Astrocyte (in vitro differentiated cells and primary cell): ENCODE results near the gene GFOD1. TPM values are rescaled to one million over a fixed set of nuclear protein-coding genes. Genes with fewer than 3 reads are reported as not detected.
"Not testable (repeated sequence)": the region's sequence is repeated elsewhere in the genome, so short reads cannot be mapped to it uniquely, and the experiment has no call there.

Source experiments
- DNase-seq: peaks from one replicate; pipeline ENCODE4 v3.0.0-alpha.2; 2010; ENCODE audit warnings: low read depth
- FAIRE-seq: peaks from 2 replicates; lab custom pipeline; 2011; peaks lifted over from hg19 to GRCh38; lab: Jason Lieb, UNC
- H2AFZ ChIP-seq: 2 replicates; pipeline ENCODE4 v1.6.0; 2012; ENCODE audit warnings: low read depth, low read length, inconsistent platforms
- H3K27ac ChIP-seq: 2 replicates; pipeline ENCODE4 v1.5.1; 2011; ENCODE audit warnings: low read depth, low read length, inconsistent platforms
- H3K27me3 ChIP-seq: 2 replicates; pipeline ENCODE4 v1.6.0; 2011; ENCODE audit warnings: low read length, inconsistent platforms; ENCODE audit not compliant: insufficient read depth
- H3K36me3 ChIP-seq: 2 replicates; pipeline ENCODE4 v1.5.1; 2011; ENCODE audit warnings: low read length, inconsistent platforms; ENCODE audit not compliant: insufficient read depth
- H3K4me1 ChIP-seq: 2 replicates; pipeline ENCODE4 v1.5.1; 2011; ENCODE audit warnings: low read length, inconsistent platforms; ENCODE audit not compliant: insufficient read depth
- H3K4me2 ChIP-seq: 2 replicates; pipeline ENCODE4 v1.6.0; 2012; ENCODE audit warnings: low read length, inconsistent platforms
- H3K4me3 ChIP-seq: 2 replicates; pipeline ENCODE4 v1.5.1; 2011; ENCODE audit warnings: low read depth, mild to moderate bottlenecking, low read length, inconsistent platforms; ENCODE audit not compliant: insufficient read depth
- H3K79me2 ChIP-seq: 2 replicates; pipeline ENCODE4 v1.6.0; 2012; ENCODE audit warnings: mild to moderate bottlenecking, low read length, inconsistent platforms; ENCODE audit not compliant: insufficient read depth
- H3K9ac ChIP-seq: 2 replicates; pipeline ENCODE4 v1.6.0; 2012; ENCODE audit warnings: mild to moderate bottlenecking, low read length, inconsistent platforms
- H3K9me3 ChIP-seq: 2 replicates; pipeline ENCODE4 v1.5.1; 2012; ENCODE audit warnings: low read depth, mild to moderate bottlenecking, low read length, inconsistent platforms; ENCODE audit not compliant: insufficient read depth
- H4K20me1 ChIP-seq: 2 replicates; pipeline ENCODE4 v1.6.0; 2012; ENCODE audit warnings: low read length, inconsistent platforms; ENCODE audit not compliant: insufficient read depth
- H3K27ac Mint-ChIP-seq: one replicate; pipeline ENCODE4 v1.8.0; 2021; ENCODE audit warnings: mild to moderate bottlenecking, mixed read lengths; ENCODE audit not compliant: unreplicated experiment
- H3K27me3 Mint-ChIP-seq: one replicate; pipeline ENCODE4 v1.8.0; 2021; ENCODE audit warnings: low read depth, mixed read lengths; ENCODE audit not compliant: unreplicated experiment
- H3K36me3 Mint-ChIP-seq: one replicate; pipeline ENCODE4 v1.8.0; 2021; ENCODE audit warnings: low read depth, mixed read lengths; ENCODE audit not compliant: unreplicated experiment
- H3K4me1 Mint-ChIP-seq: one replicate; pipeline ENCODE4 v1.8.0; 2021; ENCODE audit warnings: low read depth, mixed read lengths; ENCODE audit not compliant: unreplicated experiment
- H3K4me3 Mint-ChIP-seq: one replicate; pipeline ENCODE4 v1.8.0; 2021; ENCODE audit warnings: mild to moderate bottlenecking, moderate library complexity, mixed read lengths; ENCODE audit not compliant: unreplicated experiment
- H3K9me3 Mint-ChIP-seq: one replicate; pipeline ENCODE4 v1.8.0; 2021; ENCODE audit warnings: mild to moderate bottlenecking, mixed read lengths; ENCODE audit not compliant: unreplicated experiment
- EZH2 ChIP-seq: IDR thresholded peaks from 2 replicates; pipeline ENCODE4 v1.6.1; 2012; ENCODE audit warnings: mild to moderate bottlenecking, low read length, inconsistent platforms; ENCODE audit not compliant: insufficient read depth
- total RNA-seq: library from RNA; stranded (reverse); gene quantifications from 2 replicates; pipeline ENCODE4 v1.2.1, GENCODE V29; 2021
- TF ChIP-seq, protein P1 (sequence below): IDR thresholded peaks from 2 replicates; pipeline ENCODE4 v1.5.1; 2011; ENCODE audit warnings: low read depth, mild to moderate bottlenecking, inconsistent platforms, low read length, moderate library complexity; ENCODE audit not compliant: insufficient read depth

Gene GFOD1
- total RNA-seq, 1 donor from 2014 or later = 10.8 TPM

DNA sequence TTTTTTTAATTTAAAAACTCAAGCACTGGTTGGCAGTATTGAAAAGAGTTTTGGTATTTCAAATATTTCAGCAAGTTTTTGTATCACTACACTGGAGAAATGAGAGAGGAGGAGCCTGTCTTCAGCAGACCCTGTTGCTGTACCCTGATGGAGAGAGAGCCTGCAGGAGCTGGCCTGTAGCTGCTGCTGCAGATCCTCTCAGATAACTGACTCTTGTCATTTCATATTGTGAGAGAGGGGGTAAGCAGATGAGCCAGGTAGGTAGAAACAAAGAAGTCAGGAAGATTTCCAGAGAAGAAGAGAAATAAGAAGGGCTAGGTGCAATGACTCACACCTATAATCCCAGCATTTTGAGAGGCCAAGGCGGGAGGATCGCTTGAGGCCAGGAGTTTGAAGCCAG, 94.9 kb downstream of the GFOD1 start:
- Mint-ChIP-seq H3K9me3 (peaks cover 8% of the 10 kb centered on the region), H3K36me3 (no peaks in the 10 kb centered on the region), H3K27ac (no peak overlapping the region), H3K27me3 (no peaks in the 10 kb centered on the region), H3K4me1 (no peaks in the 10 kb centered on the region), H3K4me3 (no peak overlapping the region)
- Histone ChIP-seq H3K79me2 (no peaks in the 10 kb centered on the region), H3K4me3 (no peak overlapping the region), H4K20me1 (no peaks in the 10 kb centered on the region), H3K36me3 (no peaks in the 10 kb centered on the region), H2AFZ (no peak overlapping the region), H3K4me2 (no peak overlapping the region), H3K4me1 (peaks cover 10% of the 10 kb centered on the region), H3K27me3 (no peaks in the 10 kb centered on the region), H3K9ac (no peak overlapping the region), H3K9me3 (no peaks in the 10 kb centered on the region), H3K27ac (no peak overlapping the region)
- TF ChIP-seq EZH2 = no peak
- TF ChIP-seq, protein P1, sequence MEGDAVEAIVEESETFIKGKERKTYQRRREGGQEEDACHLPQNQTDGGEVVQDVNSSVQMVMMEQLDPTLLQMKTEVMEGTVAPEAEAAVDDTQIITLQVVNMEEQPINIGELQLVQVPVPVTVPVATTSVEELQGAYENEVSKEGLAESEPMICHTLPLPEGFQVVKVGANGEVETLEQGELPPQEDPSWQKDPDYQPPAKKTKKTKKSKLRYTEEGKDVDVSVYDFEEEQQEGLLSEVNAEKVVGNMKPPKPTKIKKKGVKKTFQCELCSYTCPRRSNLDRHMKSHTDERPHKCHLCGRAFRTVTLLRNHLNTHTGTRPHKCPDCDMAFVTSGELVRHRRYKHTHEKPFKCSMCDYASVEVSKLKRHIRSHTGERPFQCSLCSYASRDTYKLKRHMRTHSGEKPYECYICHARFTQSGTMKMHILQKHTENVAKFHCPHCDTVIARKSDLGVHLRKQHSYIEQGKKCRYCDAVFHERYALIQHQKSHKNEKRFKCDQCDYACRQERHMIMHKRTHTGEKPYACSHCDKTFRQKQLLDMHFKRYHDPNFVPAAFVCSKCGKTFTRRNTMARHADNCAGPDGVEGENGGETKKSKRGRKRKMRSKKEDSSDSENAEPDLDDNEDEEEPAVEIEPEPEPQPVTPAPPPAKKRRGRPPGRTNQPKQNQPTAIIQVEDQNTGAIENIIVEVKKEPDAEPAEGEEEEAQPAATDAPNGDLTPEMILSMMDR = no peak
- no peak for DNase-seq
- no peak for FAIRE-seq

DNA sequence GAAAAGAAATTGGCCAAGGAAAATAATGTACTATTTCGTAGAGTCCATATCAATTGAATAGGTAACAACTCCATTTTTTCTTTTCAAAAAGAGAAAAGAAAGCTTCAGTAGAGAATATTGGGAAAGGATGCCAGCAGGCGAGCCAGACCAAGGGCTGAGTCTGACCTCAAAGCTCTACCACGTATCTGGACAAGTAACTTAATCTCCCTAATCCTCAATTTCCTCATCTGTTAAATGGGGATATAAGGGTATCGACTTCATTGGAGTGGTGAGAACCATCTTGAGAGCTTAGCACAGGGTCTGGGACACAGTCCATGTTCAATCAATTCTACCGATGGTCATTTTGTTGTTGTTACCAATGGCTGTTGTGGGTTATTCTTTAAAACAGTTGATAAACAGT, 95.9 kb downstream of the GFOD1 start:
- no peak overlapping the region for H3K4me3 ChIP-seq
- H2AFZ ChIP-seq = no peak overlapping the region
- H3K27ac Mint-ChIP-seq = no peak overlapping the region
- H3K36me3 Mint-ChIP-seq = no peaks in the 10 kb centered on the region
- H3K4me2 ChIP-seq = no peak overlapping the region
- no peaks in the 10 kb centered on the region for H3K27me3 ChIP-seq
- no peak overlapping the region for H3K27ac ChIP-seq
- no peak overlapping the region for H3K9ac ChIP-seq
- H3K36me3 ChIP-seq = no peaks in the 10 kb centered on the region
- TF ChIP-seq EZH2 = no peak
- TF ChIP-seq, protein P1 = no peak
- DNase-seq (no peak), FAIRE-seq (no peak)
- peaks cover 8% of the 10 kb centered on the region for H3K9me3 Mint-ChIP-seq
- no peaks in the 10 kb centered on the region for H4K20me1 ChIP-seq
- H3K79me2 ChIP-seq = no peaks in the 10 kb centered on the region
- peaks cover 2% of the 10 kb centered on the region for H3K27me3 Mint-ChIP-seq
- no peaks in the 10 kb centered on the region for H3K4me1 Mint-ChIP-seq
- no peak overlapping the region for H3K4me3 Mint-ChIP-seq
- H3K9me3 ChIP-seq = no peaks in the 10 kb centered on the region
- H3K4me1 ChIP-seq = peaks cover 10% of the 10 kb centered on the region

DNA sequence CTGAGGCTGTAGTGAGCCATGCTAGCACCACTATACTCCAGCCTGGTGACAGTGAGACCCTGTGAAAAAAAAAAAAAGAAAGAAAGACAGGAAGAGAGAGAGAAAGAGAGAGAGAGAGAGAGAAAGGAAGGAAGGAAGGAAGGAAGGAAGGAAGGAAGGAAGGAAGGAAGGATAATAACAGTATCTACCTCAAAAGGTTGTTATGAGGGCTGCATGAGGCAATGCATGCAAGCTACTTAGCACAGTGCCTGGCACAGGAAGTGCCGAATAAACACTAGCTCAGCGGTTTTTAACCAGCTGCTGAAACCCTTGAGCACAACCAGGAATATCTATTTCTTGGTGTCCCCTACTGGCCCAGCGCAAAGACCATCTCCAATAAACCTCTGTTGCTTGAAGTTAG, 96.7 kb downstream of the GFOD1 start:
- H3K4me3 Mint-ChIP-seq = no peak overlapping the region
- H3K9me3 ChIP-seq = no peaks in the 10 kb centered on the region
- H3K4me1 Mint-ChIP-seq = no peaks in the 10 kb centered on the region
- no peaks in the 10 kb centered on the region for H3K27me3 ChIP-seq
- H3K79me2 ChIP-seq = no peaks in the 10 kb centered on the region
- H3K27ac Mint-ChIP-seq = no peak overlapping the region
- no peak for TF ChIP-seq EZH2
- TF ChIP-seq, protein P1 = no peak
- FAIRE-seq = no peak
- no peaks in the 10 kb centered on the region for H3K36me3 Mint-ChIP-seq
- H3K27me3 Mint-ChIP-seq = peaks cover 2% of the 10 kb centered on the region
- H3K4me3 ChIP-seq = no peak overlapping the region
- no peak overlapping the region for H3K4me2 ChIP-seq
- peaks cover 9% of the 10 kb centered on the region for H3K4me1 ChIP-seq
- H3K27ac ChIP-seq = no peak overlapping the region
- peaks cover 8% of the 10 kb centered on the region for H3K9me3 Mint-ChIP-seq
- H4K20me1 ChIP-seq = no peaks in the 10 kb centered on the region
- H2AFZ ChIP-seq = no peak overlapping the region
- no peak overlapping the region for H3K9ac ChIP-seq
- no peak for DNase-seq
- H3K36me3 ChIP-seq = no peaks in the 10 kb centered on the region

DNA sequence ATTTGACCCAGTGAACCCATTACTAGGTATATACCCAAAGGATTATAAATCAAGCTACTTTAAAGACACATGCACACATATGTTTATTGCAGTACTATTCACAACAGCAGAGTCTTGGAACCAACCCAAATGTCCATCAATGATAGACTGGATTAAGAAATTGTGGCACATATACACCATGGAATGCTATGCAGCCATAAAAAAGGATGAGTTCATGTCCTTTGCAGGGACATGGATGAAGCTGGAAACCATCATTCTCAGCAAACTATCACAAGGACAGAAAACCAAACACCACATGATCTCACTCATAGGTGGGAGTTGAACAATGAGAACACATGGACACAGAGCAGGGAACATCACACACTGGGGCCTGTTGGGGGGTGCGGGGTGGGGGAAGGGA, 98.2 kb downstream of the GFOD1 start:
- not testable (repeated sequence) for H2AFZ ChIP-seq, H3K27ac ChIP-seq, H4K20me1 ChIP-seq, H3K4me1 Mint-ChIP-seq, H3K36me3 Mint-ChIP-seq, H3K9me3 ChIP-seq, H3K79me2 ChIP-seq, FAIRE-seq, DNase-seq, H3K4me3 ChIP-seq, H3K27ac Mint-ChIP-seq, H3K9ac ChIP-seq, H3K4me1 ChIP-seq, H3K27me3 ChIP-seq, H3K27me3 Mint-ChIP-seq, H3K9me3 Mint-ChIP-seq, H3K36me3 ChIP-seq, H3K4me3 Mint-ChIP-seq, H3K4me2 ChIP-seq
